Central memory CD8-positive, alpha-beta T cell (primary cell): Measurements from ENCODE around the gene ANKRD50.

ENCODE experiments used
- ATAC-seq: fragments of 150-1000 bp; cut with Tn5 transposase; replicated peaks from 2 replicates; pipeline ENCODE4 v1.10.0; 2022; ENCODE audit warnings: mild to moderate bottlenecking, moderate FRiP score, moderate number of reproducible peaks; ENCODE audit not compliant: poor library complexity, severe bottlenecking; ENCODE audit errors: extremely low read depth
- DNase-seq, 2 donors: peaks; one replicate each; pipeline ENCODE4 v3.0.0; 2021; ENCODE audit warnings: low spot score in 2 of 2
- H3K27ac Mint-ChIP-seq: one replicate; pipeline ENCODE4 v1.8.0; 2022; ENCODE audit warnings: low read depth, mild to moderate bottlenecking, moderate library complexity, mixed read lengths
- H3K27me3 Mint-ChIP-seq: one replicate; pipeline ENCODE4 v1.8.0; 2022; ENCODE audit warnings: mixed read lengths
- H3K36me3 Mint-ChIP-seq: one replicate; pipeline ENCODE4 v1.8.0; 2022; ENCODE audit warnings: mild to moderate bottlenecking, moderate library complexity, mixed read lengths; ENCODE audit not compliant: insufficient read depth
- H3K4me1 Mint-ChIP-seq: one replicate; pipeline ENCODE4 v1.8.0; 2022; ENCODE audit warnings: mixed read lengths
- H3K4me3 Mint-ChIP-seq: one replicate; pipeline ENCODE4 v1.8.0; 2022; ENCODE audit warnings: mild to moderate bottlenecking, moderate library complexity, mixed read lengths
- H3K9me3 Mint-ChIP-seq: one replicate; pipeline ENCODE4 v1.8.0; 2022; ENCODE audit warnings: mixed read lengths

ANKRD50 gene

GRCh38 chr4:124642846-124643245 lies 69.7 kb downstream of the ANKRD50 start:
- no peaks in the 10 kb centered on the region for H3K4me1 Mint-ChIP-seq
- ATAC-seq = no peak

GRCh38 chr4:124641715-124642381 lies 70.7 kb downstream of the ANKRD50 start:
- H3K9me3 Mint-ChIP-seq = peaks cover 9% of the 10 kb centered on the region

More at GRCh38 chr4:124642846-124643245, 69.7 kb downstream of the ANKRD50 start:
- no peak overlapping the region for H3K27ac Mint-ChIP-seq
- DNase-seq = no peak
- no peaks in the 10 kb centered on the region for H3K36me3 Mint-ChIP-seq
- no peak overlapping the region for H3K4me3 Mint-ChIP-seq
- no peaks in the 10 kb centered on the region for H3K27me3 Mint-ChIP-seq
- H3K9me3 Mint-ChIP-seq = peaks cover 11% of the 10 kb centered on the region

GRCh38 chr4:124640022-124640730 lies 72.4 kb downstream of the ANKRD50 start:
- no peak for DNase-seq
- Mint-ChIP-seq H3K27me3 (no peaks in the 10 kb centered on the region), H3K27ac (no peak overlapping the region), H3K9me3 (peaks cover 9% of the 10 kb centered on the region), H3K4me1 (no peaks in the 10 kb centered on the region), H3K36me3 (no peaks in the 10 kb centered on the region), H3K4me3 (no peak overlapping the region)
- no peak for ATAC-seq

More at GRCh38 chr4:124641715-124642381, 70.7 kb downstream of the ANKRD50 start:
- Mint-ChIP-seq H3K36me3 (no peaks in the 10 kb centered on the region), H3K27ac (no peak overlapping the region), H3K4me1 (no peaks in the 10 kb centered on the region), H3K27me3 (no peaks in the 10 kb centered on the region), H3K4me3 (no peak overlapping the region)
- ATAC-seq (no peak), DNase-seq (no peak)

- no peak overlapping the region for H3K4me3 Mint-ChIP-seq
- H3K27me3 Mint-ChIP-seq = no peaks in the 10 kb centered on the region
- H3K36me3 Mint-ChIP-seq = no peaks in the 10 kb centered on the region
- H3K9me3 Mint-ChIP-seq = peaks cover 9% of the 10 kb centered on the region
- no peaks in the 10 kb centered on the region for H3K4me1 Mint-ChIP-seq
- no peak for ATAC-seq
- no peak for DNase-seq
- H3K27ac Mint-ChIP-seq = no peak overlapping the region
Observed at GRCh38 chr4:124637321-124637720, 75.2 kb downstream of the ANKRD50 start.

GRCh38 chr4:124636788-124637187 lies 75.7 kb downstream of the ANKRD50 start:
- no peaks in the 10 kb centered on the region for H3K36me3 Mint-ChIP-seq
- H3K27ac Mint-ChIP-seq = no peak overlapping the region
- no peaks in the 10 kb centered on the region for H3K27me3 Mint-ChIP-seq
- DNase-seq = no peak
- no peak overlapping the region for H3K4me3 Mint-ChIP-seq
- no peaks in the 10 kb centered on the region for H3K4me1 Mint-ChIP-seq
- peaks cover 9% of the 10 kb centered on the region for H3K9me3 Mint-ChIP-seq
- no peak for ATAC-seq

- no peak for DNase-seq
- no peak for ATAC-seq
- Mint-ChIP-seq H3K27me3 (no peaks in the 10 kb centered on the region), H3K4me1 (no peaks in the 10 kb centered on the region), H3K36me3 (no peaks in the 10 kb centered on the region), H3K27ac (no peak overlapping the region), H3K9me3 (peaks cover 9% of the 10 kb centered on the region), H3K4me3 (no peak overlapping the region)
Observed at GRCh38 chr4:124635331-124635730, 77.2 kb downstream of the ANKRD50 start.

- no peaks in the 10 kb centered on the region for H3K4me1 Mint-ChIP-seq
- H3K9me3 Mint-ChIP-seq = peaks cover 3% of the 10 kb centered on the region
- H3K27me3 Mint-ChIP-seq = no peaks in the 10 kb centered on the region
- H3K36me3 Mint-ChIP-seq = no peaks in the 10 kb centered on the region
- ATAC-seq = no peak
- H3K27ac Mint-ChIP-seq = no peak overlapping the region
- no peak overlapping the region for H3K4me3 Mint-ChIP-seq
- no peak for DNase-seq
Observed at GRCh38 chr4:124633285-124633941, 79.1 kb downstream of the ANKRD50 start.

GRCh38 chr4:124632439-124632838 lies 80.1 kb downstream of the ANKRD50 start:
- Mint-ChIP-seq H3K27me3 (no peaks in the 10 kb centered on the region), H3K4me1 (no peaks in the 10 kb centered on the region), H3K9me3 (peaks cover under 1% of the 10 kb centered on the region), H3K27ac (no peak overlapping the region), H3K36me3 (no peaks in the 10 kb centered on the region), H3K4me3 (no peak overlapping the region)
- ATAC-seq (no peak), DNase-seq (no peak)

GRCh38 chr4:124631760-124632159 lies 80.8 kb downstream of the ANKRD50 start:
- ATAC-seq (no peak), DNase-seq (no peak)
- no peaks in the 10 kb centered on the region for H3K9me3 Mint-ChIP-seq
- no peaks in the 10 kb centered on the region for H3K36me3 Mint-ChIP-seq
- H3K4me1 Mint-ChIP-seq = no peaks in the 10 kb centered on the region
- H3K27me3 Mint-ChIP-seq = no peaks in the 10 kb centered on the region
- no peak overlapping the region for H3K27ac Mint-ChIP-seq
- no peak overlapping the region for H3K4me3 Mint-ChIP-seq

- Mint-ChIP-seq H3K27me3 (no peaks in the 10 kb centered on the region), H3K36me3 (no peaks in the 10 kb centered on the region), H3K4me1 (no peaks in the 10 kb centered on the region), H3K27ac (no peak overlapping the region), H3K9me3 (peaks cover 13% of the 10 kb centered on the region), H3K4me3 (no peak overlapping the region)
- DNase-seq (no peak), ATAC-seq (no peak)
Observed at GRCh38 chr4:124629681-124630080, 82.9 kb downstream of the ANKRD50 start.
